Liver (tissue), 3 donors: Measurements from ENCODE around the gene TRHDE.

Source experiments
- CTCF ChIP-seq: fragments of 150-350 bp; IDR thresholded peaks from 2 replicates; pipeline ENCODE4 v1.5.1; 2017; ENCODE audit warnings: improper control_type of control experiment, low read depth, low read length; ENCODE audit not compliant: missing input control
- EGR1 ChIP-seq, 2 donors: IDR thresholded peaks; 2 replicates each; pipeline ENCODE4 v1.6.1; 2016 to 2018; ENCODE audit warnings: antibody characterized with exemption in 2 of 2, low read depth in 2 of 2
- FOXA1 ChIP-seq: IDR thresholded peaks from 2 replicates; pipeline ENCODE4 v1.6.1; 2016; ENCODE audit warnings: antibody characterized with exemption
- GABPA ChIP-seq, 2 donors: IDR thresholded peaks in 1 of 2; conservative IDR thresholded peaks in 1 of 2; 2 replicates each; pipeline ENCODE4 v1.6.1; 2016; ENCODE audit warnings: antibody characterized with exemption in 2 of 2, mild to moderate bottlenecking in 1 of 2, moderate library complexity in 1 of 2
- MAX ChIP-seq: IDR thresholded peaks from 2 replicates; pipeline ENCODE4 v1.6.1; 2016; ENCODE audit warnings: antibody characterized with exemption
- RAD21 ChIP-seq, 2 donors: IDR thresholded peaks; 2 replicates each; pipeline ENCODE4 v1.6.1; 2016; ENCODE audit warnings: antibody characterized with exemption in 2 of 2, mild to moderate bottlenecking in 2 of 2
- SP1 ChIP-seq: IDR thresholded peaks from 2 replicates; pipeline ENCODE4 v1.6.1; 2018; ENCODE audit warnings: antibody characterized with exemption, mild to moderate bottlenecking
- TAF1 ChIP-seq: conservative IDR thresholded peaks from 2 replicates; pipeline ENCODE4 v1.6.1; 2016; ENCODE audit warnings: antibody characterized with exemption, mild to moderate bottlenecking
- YY1 ChIP-seq: IDR thresholded peaks from 2 replicates; pipeline ENCODE4 v1.6.1; 2016; ENCODE audit warnings: antibody characterized with exemption, mild to moderate bottlenecking
- donor health status: healthy.
- donor health status: healthy.

GRCh38 chr12:72226510-72226909, 45.7 kb upstream of the TRHDE start:
- TF ChIP-seq SP1 (no peak), CTCF (no peak), EGR1 (IDR thresholded peaks at IDR 0.05; ENCODE audit: low read depth in 2 of 2) (no peak), GABPA (IDR thresholded peaks at IDR 0.05 in 1 of 2, conservative IDR thresholded peaks at IDR 0.05 in 1 of 2) (no peak), RAD21 (IDR thresholded peaks at IDR 0.05) (no peak), MAX (no peak), YY1 (no peak), FOXA1 (no peak), TAF1 (no peak)
